ENCODE measurements around the gene KRT23.

DNA sequence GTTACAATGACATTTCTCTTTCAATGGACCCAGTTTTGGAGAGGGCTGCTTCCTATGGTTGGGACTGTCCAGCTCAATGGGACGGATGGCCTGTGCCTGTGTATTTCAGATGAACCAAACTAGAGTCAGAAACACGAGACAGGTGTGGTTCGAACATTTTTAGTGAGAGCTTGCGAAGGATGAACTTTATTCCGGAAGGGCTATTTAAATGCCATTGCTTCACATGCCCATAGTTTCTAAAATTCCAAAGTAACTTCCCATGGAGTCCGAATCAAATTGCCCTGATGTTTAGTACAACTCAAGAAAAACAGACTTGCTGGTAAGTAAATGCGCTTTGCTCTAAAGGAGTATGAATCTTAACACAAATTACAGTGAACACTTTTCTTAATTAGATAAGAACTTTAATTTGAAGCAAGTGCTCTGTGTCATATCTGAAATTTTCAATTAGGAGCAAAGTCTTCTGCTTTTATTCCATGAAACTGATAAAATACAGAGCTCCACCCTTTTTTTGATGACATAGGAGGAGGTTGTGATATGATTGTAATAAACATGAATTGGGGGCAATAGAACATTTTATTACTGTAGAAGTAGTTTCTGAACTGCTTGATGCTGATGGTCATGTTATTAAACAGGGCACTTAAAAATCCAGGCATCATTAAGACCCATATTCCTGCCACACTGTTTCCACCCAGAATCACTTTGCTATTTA lies 53.7 kb downstream of the KRT23 start:
- TF ChIP-seq POLR2AphosphoS5 (IDR thresholded peaks at IDR 0.05; ENCODE audit: borderline replicate concordance, low read depth, low read length) (no peak), EZH2 (IDR thresholded peaks at IDR 0.05) (no peak), FOXP2 (optimal IDR thresholded peaks at IDR 0.05; ENCODE audit: control extremely low read depth, extremely low read length, insufficient read depth) (no peak)
